HG02943 (cell line): ENCODE measurements around the gene ANKRD61.
"Not testable (repeated sequence)": the region's sequence is repeated elsewhere in the genome, so short reads cannot be mapped to it uniquely, and the experiment has no call there.

Experiments
- ATAC-seq: cut with Tn5 transposase; IDR thresholded peaks from one replicate; pipeline ENCODE4 v1.9.1; 2021; ENCODE audit warnings: mild to moderate bottlenecking, low read depth, moderate library complexity; ENCODE audit not compliant: unreplicated experiment

ANKRD61 gene

DNA sequence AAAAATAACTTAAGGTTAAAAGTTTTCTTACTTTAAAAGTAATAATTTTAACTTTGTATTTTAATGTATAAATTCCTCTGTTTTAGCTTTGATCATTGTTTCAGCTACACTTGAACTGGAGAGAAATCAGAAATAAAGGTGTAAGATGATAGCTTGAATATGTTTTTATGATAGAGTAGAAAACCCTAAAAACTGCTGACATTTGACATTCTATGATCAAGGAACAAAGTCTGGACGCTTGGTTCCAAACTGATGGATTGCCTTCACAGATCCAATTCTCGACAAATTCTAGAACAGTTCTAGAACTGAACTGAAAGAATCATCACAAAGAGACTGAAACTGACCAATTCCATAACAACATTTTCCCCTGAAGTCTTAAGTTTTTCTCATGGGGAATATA, at the start of gene ANKRD61:
Gene ANKRD61, plus strand, starts transcription at position 389 of the 400 bp plus-strand sequence. Its CDS starts 0 bp downstream, at position 389.
- ATAC-seq: no peak

DNA sequence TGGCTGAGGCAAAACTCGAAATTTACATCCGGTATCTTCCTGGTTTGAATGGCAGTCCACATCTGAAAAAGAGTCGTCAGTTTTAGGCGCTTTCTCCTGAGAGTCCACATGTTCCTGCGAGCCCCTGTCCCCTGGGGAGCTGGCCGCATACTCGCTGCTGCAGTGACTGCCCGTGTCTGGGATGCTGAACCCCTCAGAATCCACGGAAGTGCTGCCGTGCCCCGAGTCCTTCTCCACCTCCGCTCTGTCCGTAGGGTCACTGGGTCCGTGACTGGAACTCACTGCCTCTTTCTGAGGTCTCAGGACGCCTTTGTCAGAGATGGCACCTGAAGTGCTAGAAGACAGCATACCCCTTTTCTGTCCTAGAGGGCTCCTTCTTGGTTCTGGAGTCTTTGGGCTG, 44.1 kb upstream of the ANKRD61 start:
- ATAC-seq: not testable (repeated sequence)

- no peak for ATAC-seq
These were observed 33.9 kb upstream of the ANKRD61 start for GRCh38 chr7:5997210-5997808.

DNA sequence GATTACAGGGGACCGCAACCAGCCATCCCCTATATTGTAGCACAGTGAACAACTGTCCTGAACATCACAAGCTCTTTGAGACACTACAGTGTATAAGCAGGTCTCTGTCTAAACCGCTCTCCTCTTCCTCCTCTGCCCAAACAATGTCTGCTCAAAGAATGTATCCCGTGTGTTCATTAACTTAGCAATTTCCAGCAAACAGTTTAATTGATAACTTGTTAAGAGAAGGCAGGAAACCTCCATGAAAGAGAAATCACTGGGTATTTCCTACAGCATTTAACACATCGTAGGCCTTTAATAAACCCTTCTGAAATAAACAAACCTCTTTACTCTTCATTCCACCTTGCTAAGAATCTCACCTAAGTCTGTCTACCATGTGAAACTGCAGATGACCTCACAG, 23.8 kb upstream of the ANKRD61 start:
- ATAC-seq: no peak

GRCh38 chr7:6007835-6008590, 23.2 kb upstream of the ANKRD61 start:
- ATAC-seq: not testable (repeated sequence)

DNA sequence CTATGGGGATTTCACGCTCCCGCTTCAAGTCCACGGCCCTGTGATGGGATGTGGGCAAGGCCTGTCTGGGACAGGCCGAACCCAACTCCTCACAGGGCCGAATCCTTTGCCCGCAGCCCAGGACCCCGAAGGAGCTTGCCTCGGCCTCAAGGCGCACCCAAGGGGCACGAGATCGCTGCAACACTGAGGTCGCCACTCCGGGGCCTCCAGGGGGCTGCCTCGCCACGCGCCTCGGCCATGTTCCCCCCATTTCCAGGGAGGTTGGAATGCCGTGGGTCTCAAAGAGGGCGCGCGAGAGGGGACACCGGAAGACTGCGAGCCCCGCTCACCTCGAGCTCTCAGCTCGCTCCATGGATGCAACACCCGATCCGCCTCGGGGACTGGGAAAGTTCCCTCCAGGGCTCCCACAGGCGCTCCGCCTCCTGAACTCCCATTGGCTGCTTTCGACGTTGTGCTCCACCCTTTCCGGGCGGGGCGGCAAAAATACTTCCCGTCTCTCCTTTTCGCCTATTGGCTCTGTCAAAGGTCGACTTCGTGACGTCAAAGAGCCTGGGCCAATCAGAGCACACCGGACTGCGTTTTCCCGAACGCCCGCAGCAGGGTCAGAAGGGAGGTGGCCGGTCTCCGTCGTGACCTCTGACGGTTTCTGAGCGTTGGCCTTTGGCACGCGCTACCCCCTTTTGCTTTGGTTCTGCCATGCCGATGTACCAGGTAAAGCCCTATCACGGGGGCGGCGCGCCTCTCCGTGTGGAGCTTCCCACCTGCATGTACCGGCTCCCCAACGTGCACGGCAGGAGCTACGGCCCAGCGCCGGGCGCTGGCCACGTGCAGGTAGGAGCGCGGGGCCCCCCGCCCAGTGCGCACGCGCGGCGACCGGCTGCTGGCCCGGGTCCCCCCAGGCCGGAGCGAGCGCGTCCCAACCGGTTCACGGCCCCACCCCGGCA, 22.2 kb upstream of the ANKRD61 start, which contains the start of the genes AIMP2 and PMS2:
Gene AIMP2, plus strand, starts transcription at position 605 of the 944 bp plus-strand sequence. Its CDS starts 92 bp downstream, at position 697.
Gene PMS2, minus strand, starts transcription at position 382 of the 944 bp plus-strand sequence. Its CDS starts 30 bp downstream, at position 352.
- peak; percentile 94 for ATAC-seq

DNA sequence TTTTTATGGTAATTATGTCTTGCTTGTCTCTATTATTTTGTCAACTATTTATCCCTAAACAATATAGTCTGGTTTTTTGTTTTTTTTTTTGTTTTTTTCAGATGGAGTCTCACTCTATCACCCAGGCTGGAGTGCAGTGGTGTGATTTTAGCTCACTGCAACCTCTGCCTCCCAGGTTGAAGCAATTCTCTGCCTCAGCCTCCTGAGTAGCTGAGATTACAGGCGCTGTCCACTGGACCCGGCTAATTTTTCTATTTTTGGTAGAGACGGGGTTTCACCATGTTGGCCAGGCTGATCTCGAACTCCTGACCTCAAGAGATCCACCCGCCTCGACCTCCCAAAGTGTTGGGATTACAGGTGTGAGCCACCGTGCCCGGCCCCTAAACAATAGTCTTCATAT, 20.8 kb upstream of the ANKRD61 start:
- not testable (repeated sequence) for ATAC-seq

- no peak for ATAC-seq
These were observed 19.6 kb upstream of the ANKRD61 start for GRCh38 chr7:6011541-6011940.

- ATAC-seq: no peak
These were observed 18.6 kb upstream of the ANKRD61 start for GRCh38 chr7:6012355-6013104.

DNA sequence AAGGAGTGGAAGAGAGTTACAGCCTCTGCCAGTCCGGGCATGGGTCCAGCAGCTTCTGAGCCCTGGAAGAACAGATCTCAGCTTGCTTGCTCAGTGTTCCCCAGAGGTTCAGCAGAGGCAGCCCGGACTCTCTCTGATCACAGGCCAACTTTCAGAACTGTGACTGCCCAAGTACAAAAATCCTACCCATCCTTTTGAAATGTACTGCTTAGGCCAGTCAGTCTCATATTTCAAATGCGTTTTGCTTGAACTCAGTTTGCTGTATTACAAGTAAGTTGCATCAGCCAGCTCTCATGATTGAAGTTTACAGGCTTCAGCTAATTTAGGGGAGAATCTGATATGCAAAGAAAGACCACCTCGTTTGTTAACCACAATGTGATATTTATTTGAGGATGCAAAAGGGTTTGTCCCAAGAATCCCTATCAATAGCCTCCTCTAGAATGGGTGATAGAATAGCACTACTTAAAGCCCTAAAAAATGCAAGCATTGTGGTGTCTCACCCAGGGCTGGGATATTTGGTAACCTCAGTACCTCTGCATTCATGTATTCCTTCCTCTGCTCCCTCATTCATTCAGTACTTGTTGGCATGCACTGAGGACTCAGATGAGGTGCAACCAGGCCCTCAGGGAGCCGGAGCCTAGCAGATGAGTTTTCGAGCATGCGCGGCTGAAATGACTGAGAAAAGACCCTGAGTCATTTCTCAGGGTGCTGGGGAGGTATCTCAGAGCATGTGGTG, 15.1 kb upstream of the ANKRD61 start:
- ATAC-seq: no peak

- no peak for ATAC-seq
These were observed 14.6 kb upstream of the ANKRD61 start for GRCh38 chr7:6016653-6016966.

DNA sequence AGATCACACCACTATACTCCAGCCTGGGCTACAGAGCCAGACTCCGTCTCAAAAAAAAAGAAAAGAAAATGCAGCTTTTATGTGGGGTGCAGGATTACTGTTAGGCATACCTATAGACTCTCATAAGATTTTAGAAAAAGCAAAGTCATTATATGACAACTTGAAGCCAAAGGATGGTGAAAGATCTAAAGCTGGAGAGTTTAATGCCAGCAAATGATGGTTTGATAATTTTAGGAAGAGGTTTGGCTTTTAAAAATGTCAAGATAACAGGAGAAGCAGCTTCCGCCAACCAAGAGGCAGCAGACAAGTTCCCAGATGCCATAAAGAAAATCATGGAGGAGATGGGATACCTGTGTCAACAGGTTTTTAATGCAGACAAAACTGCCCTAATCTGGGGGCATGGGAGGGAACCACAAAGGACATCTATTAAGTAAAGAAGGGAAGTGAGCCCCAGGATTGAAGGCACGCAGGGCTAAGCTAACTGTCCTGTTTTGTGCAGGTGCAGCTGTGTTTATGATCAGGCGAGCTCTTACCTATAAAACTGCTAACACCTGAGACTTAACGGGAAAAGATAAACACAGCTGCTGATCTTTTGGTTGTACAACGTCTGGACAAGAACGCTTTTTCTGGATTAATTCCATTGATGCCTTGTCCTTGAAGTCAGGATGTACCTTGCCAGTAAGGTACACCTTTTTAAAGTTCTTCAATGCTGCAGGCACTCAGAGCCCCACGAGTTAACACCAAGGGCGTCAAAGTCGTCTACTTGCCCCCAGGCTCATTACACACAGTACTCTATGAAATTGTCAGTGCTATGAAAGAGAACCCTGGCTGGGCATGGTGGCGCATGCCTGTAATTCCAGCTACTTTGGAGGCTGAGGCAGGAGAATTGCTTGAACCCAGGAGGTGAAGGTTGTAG, 10.5 kb upstream of the ANKRD61 start:
- ATAC-seq: no peak

- no peak for ATAC-seq
These were observed 8.5 kb upstream of the ANKRD61 start for GRCh38 chr7:6022707-6023106.

DNA sequence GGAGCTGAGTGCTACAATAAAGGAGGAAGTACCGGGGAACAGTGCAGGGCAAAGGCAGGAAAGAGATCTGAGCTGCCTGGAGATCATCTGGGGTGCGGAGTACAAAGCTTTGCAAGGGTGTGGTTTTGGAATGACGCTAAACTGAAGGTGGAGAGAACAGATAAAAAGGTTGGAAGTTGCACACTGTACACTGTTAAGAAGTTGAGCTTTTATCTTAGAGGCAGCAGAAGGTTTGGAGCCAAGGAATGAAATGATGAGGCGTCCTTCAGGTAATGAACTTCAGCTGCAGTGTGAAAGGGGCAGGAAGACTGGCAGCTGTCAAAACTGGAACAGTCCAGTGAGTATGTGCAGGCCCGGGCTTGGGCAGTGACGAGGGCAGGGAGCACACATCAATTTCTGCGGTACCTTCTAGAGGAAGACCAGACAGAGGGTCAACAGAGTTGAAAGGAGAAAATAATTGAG, 7.2 kb upstream of the ANKRD61 start:
- ATAC-seq: no peak

- ATAC-seq: peak; percentile 82
These were observed 5.0 kb upstream of the ANKRD61 start for GRCh38 chr7:6026011-6026819.

DNA sequence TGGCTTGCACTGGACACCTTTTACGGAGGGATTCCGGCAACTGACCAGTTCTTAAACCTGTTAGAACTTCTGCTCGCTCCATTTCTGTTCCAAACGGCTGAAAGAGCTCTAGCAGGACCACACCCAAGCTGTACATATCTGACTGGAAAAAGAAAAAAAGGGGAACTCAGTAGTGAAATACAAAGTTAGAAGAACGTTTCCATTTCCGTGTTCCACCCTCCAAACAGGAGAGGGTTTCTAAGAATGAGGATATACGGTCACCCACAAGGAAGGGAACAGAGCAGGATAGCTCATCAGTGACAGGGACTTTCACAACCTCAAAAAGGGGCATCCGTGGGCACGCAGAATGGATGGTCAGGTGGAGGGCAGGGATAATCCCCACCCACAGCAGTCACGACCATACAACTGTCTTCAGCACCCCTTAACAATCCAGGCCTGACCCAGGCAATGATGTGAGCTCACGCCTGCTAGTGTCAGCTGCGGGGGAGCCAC, 4.3 kb upstream of the ANKRD61 start:
- ATAC-seq: no peak

- ATAC-seq: no peak
These were observed 3.3 kb upstream of the ANKRD61 start for GRCh38 chr7:6027806-6028365.
